ENCODE measurements around the gene TTYH2. TPM values are rescaled to one million over a fixed set of nuclear protein-coding genes. Genes with fewer than 3 reads are reported as not detected.

TTYH2 gene
- total RNA-seq, 1 donor from 2014 or later: 16.8 TPM

DNA sequence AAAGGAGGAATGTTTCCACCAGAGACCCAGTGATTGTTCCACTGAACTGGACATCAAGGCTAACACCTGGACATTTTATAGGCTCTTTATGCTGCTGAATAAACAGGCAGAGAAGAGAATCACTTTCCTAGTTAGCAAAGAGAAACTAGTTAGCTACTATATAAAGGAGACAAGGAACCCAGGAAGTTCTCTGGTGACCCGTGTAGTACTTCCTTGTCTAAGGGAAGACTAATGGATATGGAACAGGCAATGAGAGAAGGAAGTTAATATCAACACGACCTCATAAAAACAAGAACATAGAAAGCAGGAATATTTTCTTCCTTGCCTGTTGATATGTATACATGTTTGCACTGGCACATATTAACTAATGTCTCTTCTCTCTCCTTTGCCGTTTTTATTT, 40.7 kb upstream of the TTYH2 start:
- no peak for DNase-seq (ENCODE audit: low spot score in 2 of 2, unreplicated experiment in 2 of 2)
- H3K4me1 Mint-ChIP-seq: peaks cover 13% of the 10 kb centered on the region
- TF ChIP-seq, protein P1, sequence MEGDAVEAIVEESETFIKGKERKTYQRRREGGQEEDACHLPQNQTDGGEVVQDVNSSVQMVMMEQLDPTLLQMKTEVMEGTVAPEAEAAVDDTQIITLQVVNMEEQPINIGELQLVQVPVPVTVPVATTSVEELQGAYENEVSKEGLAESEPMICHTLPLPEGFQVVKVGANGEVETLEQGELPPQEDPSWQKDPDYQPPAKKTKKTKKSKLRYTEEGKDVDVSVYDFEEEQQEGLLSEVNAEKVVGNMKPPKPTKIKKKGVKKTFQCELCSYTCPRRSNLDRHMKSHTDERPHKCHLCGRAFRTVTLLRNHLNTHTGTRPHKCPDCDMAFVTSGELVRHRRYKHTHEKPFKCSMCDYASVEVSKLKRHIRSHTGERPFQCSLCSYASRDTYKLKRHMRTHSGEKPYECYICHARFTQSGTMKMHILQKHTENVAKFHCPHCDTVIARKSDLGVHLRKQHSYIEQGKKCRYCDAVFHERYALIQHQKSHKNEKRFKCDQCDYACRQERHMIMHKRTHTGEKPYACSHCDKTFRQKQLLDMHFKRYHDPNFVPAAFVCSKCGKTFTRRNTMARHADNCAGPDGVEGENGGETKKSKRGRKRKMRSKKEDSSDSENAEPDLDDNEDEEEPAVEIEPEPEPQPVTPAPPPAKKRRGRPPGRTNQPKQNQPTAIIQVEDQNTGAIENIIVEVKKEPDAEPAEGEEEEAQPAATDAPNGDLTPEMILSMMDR (IDR thresholded peaks at IDR 0.05; ENCODE audit: unreplicated experiment): no peak
- H3K4me3 Mint-ChIP-seq: no peak overlapping the region
- no peaks in the 10 kb centered on the region for H3K36me3 Mint-ChIP-seq
- no peak overlapping the region for H3K27ac Mint-ChIP-seq
- H3K9me3 Mint-ChIP-seq: peaks cover under 1% of the 10 kb centered on the region
- peaks cover 48% of the 10 kb centered on the region for H3K27me3 Mint-ChIP-seq (ENCODE audit: low read depth)

DNA sequence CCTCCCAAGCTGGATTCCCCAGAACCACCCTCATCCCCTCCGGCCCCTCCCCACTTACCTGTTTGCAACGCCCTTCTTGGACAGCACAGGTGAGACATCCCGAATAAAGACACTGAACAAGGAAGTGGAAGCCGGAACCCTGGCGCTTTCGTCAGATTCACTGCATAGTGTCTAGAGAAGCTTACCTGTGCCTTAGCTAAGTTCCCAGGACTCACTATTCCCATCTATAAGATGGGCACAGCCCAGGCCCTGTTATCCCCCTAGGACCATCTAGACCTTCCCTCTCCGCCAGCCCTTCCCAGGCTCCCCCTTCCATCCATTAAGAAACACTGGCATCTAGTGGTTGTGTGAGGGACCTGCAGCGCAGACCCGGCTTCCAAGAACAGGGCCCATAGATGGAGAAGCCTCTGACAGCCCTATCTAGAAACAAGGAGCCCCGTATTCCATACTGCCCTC, 36.8 kb upstream of the TTYH2 start:
- H3K4me3 Mint-ChIP-seq: no peak overlapping the region
- TF ChIP-seq, protein P1 (IDR thresholded peaks at IDR 0.05; ENCODE audit: unreplicated experiment): peak; percentile 38
- peaks cover 59% of the 10 kb centered on the region for H3K27me3 Mint-ChIP-seq (ENCODE audit: low read depth)
- H3K4me1 Mint-ChIP-seq: peaks cover 13% of the 10 kb centered on the region
- no peaks in the 10 kb centered on the region for H3K36me3 Mint-ChIP-seq
- no peak overlapping the region for H3K27ac Mint-ChIP-seq
- peak in 1 of 2 experiments; percentile 77 for DNase-seq (ENCODE audit: low spot score in 2 of 2, unreplicated experiment in 2 of 2)
- H3K9me3 Mint-ChIP-seq: no peaks in the 10 kb centered on the region

DNA sequence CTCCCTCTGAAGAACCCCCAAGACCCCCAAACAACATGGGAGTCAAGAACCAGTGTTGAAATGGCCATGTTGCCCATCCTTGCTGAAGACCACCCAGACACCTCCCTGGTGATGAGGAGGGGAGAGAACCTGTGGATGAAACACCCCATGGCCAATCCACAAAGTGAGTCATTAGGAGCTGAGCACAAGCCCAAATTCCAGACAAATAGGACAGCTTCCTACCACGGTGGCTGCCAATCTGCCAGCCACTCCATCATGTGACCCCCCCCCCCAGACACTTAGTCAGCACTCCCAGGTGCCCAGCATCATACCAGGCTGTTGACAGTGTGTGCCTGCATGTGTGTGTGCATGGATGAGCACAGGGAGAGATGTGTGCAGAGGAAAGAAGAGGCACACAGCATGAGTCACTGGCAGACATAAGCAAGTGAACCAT, 36.3 kb upstream of the TTYH2 start:
- TF ChIP-seq, protein P1 (IDR thresholded peaks at IDR 0.05; ENCODE audit: unreplicated experiment): no peak
- no peak overlapping the region for H3K4me3 Mint-ChIP-seq
- no peak for DNase-seq (ENCODE audit: low spot score in 2 of 2, unreplicated experiment in 2 of 2)
- H3K4me1 Mint-ChIP-seq: peaks cover 13% of the 10 kb centered on the region
- peaks cover 59% of the 10 kb centered on the region for H3K27me3 Mint-ChIP-seq (ENCODE audit: low read depth)
- H3K9me3 Mint-ChIP-seq: no peaks in the 10 kb centered on the region
- no peak overlapping the region for H3K27ac Mint-ChIP-seq
- no peaks in the 10 kb centered on the region for H3K36me3 Mint-ChIP-seq

DNA sequence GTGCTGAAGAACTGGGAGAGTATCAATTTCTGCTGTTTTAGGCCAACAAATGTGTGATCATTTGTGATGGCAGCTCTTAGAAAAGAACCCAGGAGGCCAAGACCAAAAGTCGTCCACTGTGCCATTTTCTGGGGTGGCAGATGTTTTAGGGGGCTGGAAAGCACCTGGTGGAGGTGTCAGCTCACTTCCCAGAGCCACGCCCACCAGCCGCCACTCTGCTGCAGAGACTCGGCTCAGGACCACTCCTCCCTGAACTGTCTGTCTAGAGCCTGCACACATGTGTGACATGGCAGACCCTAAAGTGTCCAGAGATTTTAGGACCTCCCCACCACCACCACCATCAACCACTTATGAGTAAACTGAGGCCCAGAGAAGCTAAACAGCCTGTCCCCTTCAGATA, 33.8 kb upstream of the TTYH2 start:
- Mint-ChIP-seq H3K4me1 (peaks cover 16% of the 10 kb centered on the region), H3K27ac (no peak overlapping the region), H3K4me3 (no peak overlapping the region), H3K36me3 (no peaks in the 10 kb centered on the region), H3K9me3 (no peaks in the 10 kb centered on the region), H3K27me3 (ENCODE audit: low read depth) (peaks cover 56% of the 10 kb centered on the region)
- DNase-seq (ENCODE audit: low spot score in 2 of 2, unreplicated experiment in 2 of 2): no peak
- TF ChIP-seq, protein P1 (IDR thresholded peaks at IDR 0.05; ENCODE audit: unreplicated experiment): no peak

DNA sequence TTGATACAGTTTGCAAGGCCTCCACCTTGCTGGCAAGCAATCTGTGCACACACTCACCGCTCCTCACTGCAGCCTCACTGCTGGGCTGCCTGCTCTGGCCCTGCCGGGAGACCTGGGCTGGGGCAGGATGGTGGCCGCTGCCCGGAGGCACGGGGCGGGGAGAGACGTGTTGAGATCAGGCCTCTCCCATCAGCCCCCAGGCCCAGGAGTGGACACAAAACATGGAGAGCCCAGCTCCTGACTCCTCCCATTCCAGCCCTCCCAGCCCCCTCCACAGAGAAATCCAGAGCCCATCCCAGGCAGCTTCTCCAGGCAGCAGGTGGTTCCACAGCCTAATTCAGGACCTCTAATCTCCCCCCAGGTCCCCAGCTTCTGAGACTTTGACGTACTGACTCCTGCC, 33.0 kb upstream of the TTYH2 start:
- no peak overlapping the region for H3K4me3 Mint-ChIP-seq
- peaks cover 59% of the 10 kb centered on the region for H3K27me3 Mint-ChIP-seq (ENCODE audit: low read depth)
- H3K36me3 Mint-ChIP-seq: no peaks in the 10 kb centered on the region
- no peak overlapping the region for H3K27ac Mint-ChIP-seq
- H3K4me1 Mint-ChIP-seq: peaks cover 11% of the 10 kb centered on the region
- TF ChIP-seq, protein P1 (IDR thresholded peaks at IDR 0.05; ENCODE audit: unreplicated experiment): no peak
- DNase-seq (ENCODE audit: low spot score in 2 of 2, unreplicated experiment in 2 of 2): no peak
- no peaks in the 10 kb centered on the region for H3K9me3 Mint-ChIP-seq

DNA sequence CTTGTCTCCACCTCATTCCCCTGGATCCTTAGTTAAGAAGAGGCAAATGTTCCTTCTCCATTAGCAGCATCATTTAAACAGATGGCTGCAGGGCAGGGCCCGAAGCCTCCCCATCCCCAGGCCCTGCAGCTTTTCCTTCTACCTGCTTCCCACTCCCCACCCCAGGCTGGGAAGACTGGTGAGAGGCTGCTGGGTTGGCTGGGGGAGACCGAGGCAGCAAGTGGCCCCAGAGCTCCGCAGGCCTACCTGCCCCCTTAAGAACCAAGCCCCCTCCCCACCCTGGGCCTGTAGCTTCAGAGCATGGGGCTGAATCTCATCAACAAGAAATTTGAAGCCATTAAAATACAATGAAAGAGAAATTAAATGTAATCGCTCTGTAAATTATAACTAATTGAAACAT, 32.0 kb upstream of the TTYH2 start:
- Mint-ChIP-seq H3K27ac (no peak overlapping the region), H3K4me1 (peaks cover 7% of the 10 kb centered on the region), H3K36me3 (no peaks in the 10 kb centered on the region), H3K27me3 (ENCODE audit: low read depth) (peaks cover 60% of the 10 kb centered on the region), H3K9me3 (no peaks in the 10 kb centered on the region), H3K4me3 (no peak overlapping the region)
- TF ChIP-seq, protein P1 (IDR thresholded peaks at IDR 0.05; ENCODE audit: unreplicated experiment): no peak
- no peak for DNase-seq (ENCODE audit: low spot score in 2 of 2, unreplicated experiment in 2 of 2)
